ENCODE data around the gene INSIG1.

The INSIG1 gene

GRCh38 chr7:155297517-155298287 lies at the start of gene INSIG1:
Gene INSIG1 (plus strand): TSS chr7:155297878. CDS start chr7:155298286, 408 bp downstream.
- no peak for FAIRE-seq
- DNase-seq (ENCODE audit: low spot score): peak; percentile 85

GRCh38 chr7:155248366-155248756 lies 49.3 kb upstream of the INSIG1 start:
- DNase-seq (ENCODE audit: low spot score) (no peak), FAIRE-seq (no peak)

GRCh38 chr7:155251831-155252230 lies 45.8 kb upstream of the INSIG1 start:
- FAIRE-seq: no peak
- no peak for DNase-seq (ENCODE audit: low spot score)

GRCh38 chr7:155252444-155252887 lies 45.2 kb upstream of the INSIG1 start:
- FAIRE-seq (no peak), DNase-seq (ENCODE audit: low spot score) (no peak)

GRCh38 chr7:155252892-155253501 lies 44.7 kb upstream of the INSIG1 start:
- FAIRE-seq (no peak), DNase-seq (ENCODE audit: low spot score) (no peak)

GRCh38 chr7:155254018-155254417 lies 43.7 kb upstream of the INSIG1 start:
- DNase-seq (ENCODE audit: low spot score) (no peak), FAIRE-seq (no peak)

- FAIRE-seq (no peak), DNase-seq (ENCODE audit: low spot score) (no peak)
These were observed 42.6 kb upstream of the INSIG1 start for GRCh38 chr7:155255071-155255470.

GRCh38 chr7:155255621-155256020 lies 42.1 kb upstream of the INSIG1 start:
- FAIRE-seq: no peak

GRCh38 chr7:155256081-155256760 lies 41.5 kb upstream of the INSIG1 start:
- DNase-seq (ENCODE audit: low spot score) (no peak), FAIRE-seq (no peak)

More at GRCh38 chr7:155255621-155256020, 42.1 kb upstream of the INSIG1 start:
- DNase-seq (ENCODE audit: low spot score): no peak

GRCh38 chr7:155256761-155257481 lies 40.8 kb upstream of the INSIG1 start:
- FAIRE-seq (no peak), DNase-seq (ENCODE audit: low spot score) (no peak)

GRCh38 chr7:155257482-155258225 lies 40.0 kb upstream of the INSIG1 start:
- DNase-seq (ENCODE audit: low spot score) (peak; percentile 41), FAIRE-seq (no peak)

- no peak for FAIRE-seq
- peak; percentile 51 for DNase-seq (ENCODE audit: low spot score)
These were observed 39.5 kb upstream of the INSIG1 start for GRCh38 chr7:155258226-155258560.

- no peak for DNase-seq (ENCODE audit: low spot score)
- FAIRE-seq: no peak
These were observed 37.7 kb upstream of the INSIG1 start for GRCh38 chr7:155259866-155260497.

- FAIRE-seq (no peak), DNase-seq (ENCODE audit: low spot score) (no peak)
These were observed 37.2 kb upstream of the INSIG1 start for GRCh38 chr7:155260498-155260872.

- FAIRE-seq (no peak), DNase-seq (ENCODE audit: low spot score) (no peak)
These were observed 36.4 kb upstream of the INSIG1 start for GRCh38 chr7:155261031-155261985.

- DNase-seq (ENCODE audit: low spot score) (no peak), FAIRE-seq (no peak)
These were observed 35.6 kb upstream of the INSIG1 start for GRCh38 chr7:155262031-155262430.

- no peak for FAIRE-seq
- DNase-seq (ENCODE audit: low spot score): no peak
These were observed 34.6 kb upstream of the INSIG1 start for GRCh38 chr7:155263051-155263450.

GRCh38 chr7:155263581-155264143 lies 34.0 kb upstream of the INSIG1 start:
- DNase-seq (ENCODE audit: low spot score) (no peak), FAIRE-seq (no peak)

- no peak for DNase-seq (ENCODE audit: low spot score)
- no peak for FAIRE-seq
These were observed 32.5 kb upstream of the INSIG1 start for GRCh38 chr7:155265144-155265543.

Measured in urothelium cell line (cell line).